ENCODE results near the gene SLC7A10.

Gene SLC7A10

GRCh38 chr19:33225458-33225926 is at the start of gene SLC7A10:
TSS of gene SLC7A10 (minus strand) at chr19:33225850. CDS start at chr19:33225703, 147 bp downstream.
- DNase-seq, result no peak

GRCh38 chr19:33274663-33275558 is 49.3 kb upstream of the SLC7A10 start:
- no peak for DNase-seq

GRCh38 chr19:33273881-33274662 is 48.4 kb upstream of the SLC7A10 start:
- DNase-seq, result no peak

DNA sequence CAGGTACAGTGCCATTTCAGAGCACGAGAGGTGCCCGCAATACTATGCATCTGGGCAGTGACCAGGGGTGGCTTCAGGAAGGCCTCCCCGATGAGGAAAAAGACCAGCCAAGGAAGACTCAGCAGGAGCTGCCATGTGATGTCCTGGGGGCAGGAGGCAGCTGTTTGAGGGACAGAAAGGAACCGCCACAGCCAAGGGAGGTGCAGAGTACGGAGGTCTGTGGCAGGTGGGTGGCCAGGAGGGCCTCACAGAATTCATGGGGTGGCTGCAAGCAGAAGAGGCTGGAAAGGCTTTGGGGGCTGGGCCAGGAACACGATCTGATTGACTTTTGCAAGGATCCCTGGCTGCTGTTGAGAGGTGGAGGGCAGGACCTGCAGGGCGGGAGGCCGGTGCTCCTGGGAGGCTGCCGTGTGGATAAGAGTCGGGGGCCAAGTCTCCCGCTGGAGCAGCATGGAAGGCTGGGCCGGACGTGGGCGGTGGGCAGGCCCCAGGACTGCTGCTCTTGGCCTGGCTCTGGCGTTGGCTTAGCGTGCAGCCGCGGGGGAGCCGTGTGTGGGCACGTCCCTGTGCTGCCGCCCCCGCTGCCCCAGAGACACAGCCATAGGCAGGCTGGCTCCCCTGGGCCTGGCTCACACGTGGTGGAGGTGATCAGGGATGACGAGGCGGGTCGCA is 47.6 kb upstream of the SLC7A10 start:
- DNase-seq, result no peak

DNA sequence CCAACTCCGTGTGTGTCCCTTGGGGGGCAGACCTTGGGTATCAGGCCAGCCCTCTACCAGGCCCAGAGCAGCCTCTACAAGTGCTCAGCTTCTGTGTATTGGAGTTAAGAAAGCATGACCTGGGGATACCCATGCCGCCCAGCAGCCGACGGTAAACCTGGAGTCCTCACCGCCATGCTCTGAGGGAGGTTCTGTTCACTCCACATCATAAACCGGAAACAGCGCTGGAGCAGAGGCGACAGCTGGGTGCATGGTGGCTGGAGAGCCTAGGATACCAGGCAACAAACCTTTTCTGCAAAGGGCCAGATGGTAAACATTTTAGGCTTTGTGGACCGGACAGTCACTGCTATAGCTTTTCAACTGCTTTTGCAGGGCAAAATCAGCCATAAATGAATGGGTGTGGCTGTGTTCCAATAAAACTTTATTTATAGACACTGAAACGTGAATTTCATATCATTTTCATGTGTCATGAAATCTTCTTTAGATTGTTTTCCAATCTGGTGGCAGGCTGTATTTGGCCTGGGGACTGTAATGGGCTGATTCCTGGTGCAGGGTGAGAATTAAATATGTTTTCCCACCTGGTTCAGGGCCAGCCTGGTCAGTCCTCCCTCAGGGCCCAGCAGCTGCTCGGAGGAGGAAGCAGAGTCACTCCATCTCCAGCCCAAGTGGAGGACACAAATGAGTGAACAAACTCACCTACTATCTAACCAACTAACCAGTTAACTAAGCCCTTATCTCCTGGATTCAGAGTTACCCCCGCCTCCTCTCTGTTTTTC is 45.8 kb upstream of the SLC7A10 start:
- no peak for DNase-seq

DNA sequence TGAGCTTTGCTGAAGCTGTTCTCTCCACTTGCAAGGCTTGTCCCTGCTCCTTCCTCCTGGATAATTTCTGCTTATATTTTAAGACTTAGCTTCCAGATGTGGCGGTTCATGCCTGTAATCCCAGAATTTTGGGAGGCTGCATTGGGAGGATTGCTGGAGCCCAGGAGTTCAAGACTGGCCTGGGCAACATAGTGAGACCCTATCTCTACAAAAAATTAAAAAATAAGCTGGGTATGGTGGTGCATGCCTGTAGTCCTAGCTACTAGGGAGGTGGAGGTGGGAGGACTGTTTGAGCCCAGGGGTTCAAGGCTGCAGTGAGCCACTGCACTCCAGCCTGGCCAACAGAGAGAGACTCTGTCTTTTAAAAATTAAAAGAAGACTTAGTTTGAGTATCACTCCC is 45.1 kb upstream of the SLC7A10 start:
- DNase-seq, result no peak

- DNase-seq, result no peak
Observed at GRCh38 chr19:33269016-33269415, 43.4 kb upstream of the SLC7A10 start.

DNA sequence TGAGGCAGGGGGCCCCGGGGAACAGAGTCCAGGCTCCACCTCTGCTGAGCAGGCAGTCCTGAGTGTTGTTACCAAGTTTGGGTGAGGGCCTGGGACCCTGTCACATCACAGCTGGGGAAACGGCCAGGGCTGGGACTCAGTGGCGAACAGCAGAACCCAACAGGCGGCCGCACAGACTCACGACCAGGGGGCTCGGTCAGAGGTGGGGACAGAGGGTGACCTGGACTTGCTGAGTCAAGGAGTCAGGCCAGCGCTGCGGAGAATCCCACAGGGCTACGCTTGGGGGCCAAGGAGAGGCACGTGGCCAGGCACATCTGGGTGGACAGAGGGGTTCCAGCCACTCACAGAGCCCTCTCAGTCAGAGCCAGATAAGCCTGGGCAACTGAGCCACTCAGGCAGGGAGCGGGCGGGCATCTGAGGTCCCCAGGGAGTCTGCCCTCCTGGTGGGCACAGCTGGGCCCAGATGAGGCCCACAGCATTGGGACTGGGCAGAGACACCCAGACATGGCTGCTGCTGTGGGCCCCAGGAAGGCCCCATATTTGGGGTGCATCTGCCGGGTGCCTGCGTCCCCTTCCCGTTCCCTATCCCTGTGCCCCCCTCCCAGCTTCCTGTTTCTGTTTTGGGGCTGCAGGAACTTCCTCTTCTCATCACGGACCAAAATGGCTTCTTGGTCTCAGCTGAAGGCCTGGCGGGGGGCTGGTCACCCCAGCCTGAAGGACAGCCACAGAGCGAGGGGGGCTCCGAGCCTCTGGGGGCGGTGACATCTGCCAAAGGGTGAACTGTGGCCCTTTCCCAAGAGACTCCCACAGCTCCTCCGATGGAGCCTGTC is 42.7 kb upstream of the SLC7A10 start:
- DNase-seq, result no peak

- no peak for DNase-seq
Observed at GRCh38 chr19:33267706-33268105, 42.1 kb upstream of the SLC7A10 start.

DNA sequence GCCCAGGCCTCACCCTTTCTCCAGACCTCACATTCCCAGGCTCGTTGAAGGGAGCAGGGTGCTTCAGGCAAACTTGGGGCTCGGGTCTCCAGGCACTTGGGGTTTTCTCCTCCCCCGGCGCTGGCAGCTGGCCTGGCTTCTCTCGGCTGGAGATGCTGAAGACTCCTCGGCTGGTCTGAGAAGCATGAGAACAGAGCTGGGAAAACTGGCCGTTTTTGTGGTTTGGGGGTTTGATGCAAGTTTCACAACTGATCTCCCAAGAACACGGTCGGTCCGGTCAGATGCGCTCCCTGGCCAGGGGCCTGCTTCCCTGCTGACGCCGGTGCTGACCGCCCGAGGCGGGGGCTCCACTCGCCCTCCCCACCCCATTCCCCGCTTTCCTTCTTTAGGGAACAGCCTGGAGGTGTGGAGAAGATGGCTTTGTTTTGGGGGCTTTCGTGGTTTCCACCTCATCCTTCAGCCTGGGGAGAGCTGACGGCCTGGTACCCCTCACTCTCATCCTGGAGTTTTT is 41.4 kb upstream of the SLC7A10 start:
- no peak for DNase-seq

DNA sequence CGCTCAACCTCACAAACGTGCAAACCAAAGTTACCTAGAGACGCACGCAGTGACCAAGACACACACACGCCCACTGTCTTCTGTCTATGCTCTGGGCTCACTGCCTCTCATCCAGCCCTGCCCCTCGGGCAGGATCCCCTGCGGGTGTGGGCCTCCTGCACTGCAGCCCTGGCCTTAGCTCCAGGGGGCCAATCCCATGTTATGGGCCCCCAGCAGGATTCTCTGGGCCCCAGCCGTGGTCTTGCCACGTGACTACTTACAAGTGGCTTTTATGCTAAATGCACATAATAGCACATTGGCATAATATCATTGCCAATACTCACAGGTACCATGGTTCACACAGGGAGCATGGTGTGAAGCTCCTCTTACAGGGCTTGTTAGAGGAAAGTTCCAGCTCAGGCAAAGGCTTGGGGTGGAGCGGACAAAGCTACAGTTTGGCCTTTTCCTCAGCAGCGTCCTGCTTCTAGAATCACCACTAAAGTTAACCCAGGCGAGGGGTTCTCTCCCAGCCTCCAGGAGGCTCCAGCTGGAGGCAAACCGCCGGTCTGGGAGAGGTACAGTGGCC is 39.3 kb upstream of the SLC7A10 start:
- no peak for DNase-seq

- no peak for DNase-seq
Observed at GRCh38 chr19:33263325-33264023, 37.8 kb upstream of the SLC7A10 start.

GRCh38 chr19:33261511-33262189 is 36.0 kb upstream of the SLC7A10 start:
- DNase-seq, result no peak

GRCh38 chr19:33260628-33261418 is 35.2 kb upstream of the SLC7A10 start:
- no peak for DNase-seq

- DNase-seq, result no peak
Observed at GRCh38 chr19:33259539-33259938, 33.9 kb upstream of the SLC7A10 start.

GRCh38 chr19:33257828-33258227 is 32.2 kb upstream of the SLC7A10 start:
- no peak for DNase-seq

GRCh38 chr19:33256261-33256660 is 30.6 kb upstream of the SLC7A10 start:
- no peak for DNase-seq

GRCh38 chr19:33255781-33256180 is 30.1 kb upstream of the SLC7A10 start:
- DNase-seq, result no peak
